Liver (tissue), 9 donors: ENCODE results near the gene SOX13. TPM values are rescaled to one million over a fixed set of nuclear protein-coding genes. Genes with fewer than 3 reads are reported as not detected.

Experiments used
- DNase-seq: peaks from one replicate; pipeline ENCODE4 v3.0.0-alpha.2; 2017; ENCODE audit warnings: low spot score
- H3K27ac ChIP-seq, 2 donors: one replicate each; pipeline ENCODE4 v1.7.0; 2013; ENCODE audit warnings: inconsistent platforms in 2 of 2, low read length in 2 of 2, control low read depth in 1 of 2, low read depth in 1 of 2, mild to moderate bottlenecking in 1 of 2
- H3K27me3 ChIP-seq, 4 donors: one replicate each; pipeline versions ENCODE4 v1.6.1 to v1.7.0; 2013; ENCODE audit warnings: low read length in 3 of 4, inconsistent platforms in 1 of 4, mild to moderate bottlenecking in 1 of 4, moderate library complexity in 1 of 4; ENCODE audit not compliant: control insufficient read depth in 4 of 4, insufficient read depth in 4 of 4
- H3K36me3 ChIP-seq, 4 donors: one replicate each; pipeline versions ENCODE4 v1.6.1 to v1.7.0; 2013; ENCODE audit warnings: low read length in 3 of 4, mild to moderate bottlenecking in 3 of 4, low read depth in 1 of 4, moderate library complexity in 1 of 4; ENCODE audit not compliant: control insufficient read depth in 4 of 4, insufficient read depth in 3 of 4
- H3K4me1 ChIP-seq, 4 donors: one replicate each; pipeline versions ENCODE4 v1.6.1 to v1.7.0; 2013; ENCODE audit warnings: low read length in 3 of 4, mild to moderate bottlenecking in 3 of 4, moderate library complexity in 1 of 4; ENCODE audit not compliant: control insufficient read depth in 4 of 4, insufficient read depth in 4 of 4
- H3K4me3 ChIP-seq, 3 donors: one replicate each; pipeline versions ENCODE4 v1.6.1 to v1.7.0; 2013; ENCODE audit warnings: low read length in 3 of 3, control low read depth in 1 of 3, low read depth in 1 of 3, mild to moderate bottlenecking in 1 of 3
- H3K9ac ChIP-seq, 2 donors: one replicate each; pipeline ENCODE4 v1.7.0; 2013; ENCODE audit warnings: low read length in 2 of 2, mild to moderate bottlenecking in 2 of 2, moderate library complexity in 2 of 2, control low read depth in 1 of 2, low read depth in 1 of 2
- H3K9me3 ChIP-seq, 4 donors: one replicate each; pipeline versions ENCODE4 v1.6.1 to v1.7.0; 2013; ENCODE audit warnings: low read length in 3 of 4; ENCODE audit not compliant: control insufficient read depth in 4 of 4
- EGR1 ChIP-seq, 2 donors: IDR thresholded peaks; 2 replicates each; pipeline ENCODE4 v1.6.1; 2016 to 2018; ENCODE audit warnings: antibody characterized with exemption in 2 of 2, low read depth in 2 of 2
- HNF4A ChIP-seq, 2 donors: conservative IDR thresholded peaks; 2 replicates each; pipeline ENCODE4 v1.6.1; 2016; ENCODE audit warnings: antibody characterized with exemption in 2 of 2, mild to moderate bottlenecking in 2 of 2
- HNF4G ChIP-seq: IDR thresholded peaks from 2 replicates; pipeline ENCODE4 v1.6.1; 2016; ENCODE audit warnings: antibody characterized with exemption
- JUND ChIP-seq, 2 donors: IDR thresholded peaks; 2 replicates each; pipeline ENCODE4 v1.6.1; 2016; ENCODE audit warnings: antibody characterized with exemption in 2 of 2
- NR2F2 ChIP-seq: IDR thresholded peaks from 2 replicates; pipeline ENCODE4 v1.6.1; 2016; ENCODE audit warnings: antibody characterized with exemption
- RAD21 ChIP-seq, 2 donors: IDR thresholded peaks; 2 replicates each; pipeline ENCODE4 v1.6.1; 2016; ENCODE audit warnings: antibody characterized with exemption in 2 of 2, mild to moderate bottlenecking in 2 of 2
- RXRA ChIP-seq, 2 donors: IDR thresholded peaks; 2 replicates each; pipeline ENCODE4 v1.6.1; 2017 to 2018; ENCODE audit warnings: antibody characterized with exemption in 2 of 2, mild to moderate bottlenecking in 1 of 2
- SP1 ChIP-seq: IDR thresholded peaks from 2 replicates; pipeline ENCODE4 v1.6.1; 2018; ENCODE audit warnings: antibody characterized with exemption, mild to moderate bottlenecking
- TAF1 ChIP-seq: conservative IDR thresholded peaks from 2 replicates; pipeline ENCODE4 v1.6.1; 2016; ENCODE audit warnings: antibody characterized with exemption, mild to moderate bottlenecking
- YY1 ChIP-seq: IDR thresholded peaks from 2 replicates; pipeline ENCODE4 v1.6.1; 2016; ENCODE audit warnings: antibody characterized with exemption, mild to moderate bottlenecking
- WGBS: extraction: QIAGEN DNeasy Blood & Tissue Kit; methylation state at CpG from one replicate; pipeline ENCODE4 v1.1.7; 2013; 5-methylcytosine and 5-hydroxymethylcytosine counted together
- polyA plus RNA-seq, 2 donors: library from polyadenylated mRNA; stranded (reverse) in 1 of 2; unstranded in 1 of 2; fragments of 200-250 nt in 1 of 2; fragments of >200 nt in 1 of 2; fragmentation: Nextera tagmentation in 1 of 2; extraction: Ambion mirVana in 1 of 2; gene quantifications; one replicate each; pipeline versions ENCODE4 v1.2.1 to v1.2.3, GENCODE V29; 2013 to 2015
- total RNA-seq, 2 donors: library from RNA; depleted of rRNA; stranded (reverse); fragments of >200 nt; gene quantifications; one replicate each; pipeline ENCODE4 v1.2.3, GENCODE V29; 2014
- TF ChIP-seq, protein P1 (sequence below): IDR thresholded peaks from 2 replicates; pipeline ENCODE4 v1.6.1; 2016; ENCODE audit warnings: antibody characterized with exemption
- TF ChIP-seq, protein P2 (sequence below): IDR thresholded peaks from 2 replicates; pipeline ENCODE4 v1.6.1; 2016; ENCODE audit warnings: antibody characterized with exemption
- TF ChIP-seq, protein P3 (sequence below): IDR thresholded peaks from 2 replicates; pipeline ENCODE4 v1.6.1; 2016; ENCODE audit warnings: antibody characterized with exemption
- TF ChIP-seq, protein P4 (sequence below): IDR thresholded peaks from 2 replicates; pipeline ENCODE4 v1.6.1; 2016; ENCODE audit warnings: antibody characterized with exemption, mild to moderate bottlenecking
- TF ChIP-seq, protein P5 (sequence below): fragments of 150-350 bp; IDR thresholded peaks from 2 replicates; pipeline ENCODE4 v1.5.1; 2017; ENCODE audit warnings: improper control_type of control experiment, low read depth, low read length; ENCODE audit not compliant: missing input control
- donor health status: healthy.
- donor health status: healthy.
- donor health status: healthy.
- donor health status: healthy.
- donor health status: healthy.

Gene SOX13
- total and polyA plus RNA-seq, 4 donors, result 7.8 to 15.5 (median 8.7) TPM

DNA sequence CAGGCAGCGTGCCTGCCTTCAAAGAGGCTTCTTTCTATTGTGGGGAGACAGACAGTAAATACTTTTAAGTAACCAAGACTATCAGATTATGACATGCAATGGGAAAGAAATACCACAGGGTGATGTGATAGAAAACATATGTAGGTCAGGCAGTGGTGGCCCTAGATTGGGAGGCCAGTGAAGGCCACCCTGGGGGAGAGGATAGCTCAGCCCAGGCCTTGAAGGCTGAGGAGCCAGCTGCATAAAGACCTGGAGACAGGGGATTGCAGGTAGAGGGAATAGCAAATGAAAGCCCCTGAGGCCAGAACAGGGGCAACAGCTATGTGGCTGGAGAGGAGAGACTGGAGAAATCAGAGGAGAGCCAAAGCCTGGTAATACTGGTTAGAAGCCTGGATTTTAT lies 4.0 kb downstream of the SOX13 start:
- no peaks in the 10 kb centered on the region for H3K9me3 ChIP-seq
- no peaks in the 10 kb centered on the region for H3K36me3 ChIP-seq
- peaks cover 21 to 71% (median 51%) of the 10 kb centered on the region in 4 donors for H3K4me1 ChIP-seq
- no peak for DNase-seq
- H3K27ac ChIP-seq, result no peak overlapping the region
- no peak for TF ChIP-seq TAF1
- TF ChIP-seq HNF4A (conservative IDR thresholded peaks at IDR 0.05), result no peak
- no peak for TF ChIP-seq RXRA (IDR thresholded peaks at IDR 0.05)
- no peak for TF ChIP-seq SP1
- no peak for TF ChIP-seq NR2F2
- no peak for TF ChIP-seq JUND (IDR thresholded peaks at IDR 0.05)
- no peak for TF ChIP-seq YY1
- TF ChIP-seq EGR1 (IDR thresholded peaks at IDR 0.05; ENCODE audit: low read depth in 2 of 2), result no peak
- TF ChIP-seq, protein P1, sequence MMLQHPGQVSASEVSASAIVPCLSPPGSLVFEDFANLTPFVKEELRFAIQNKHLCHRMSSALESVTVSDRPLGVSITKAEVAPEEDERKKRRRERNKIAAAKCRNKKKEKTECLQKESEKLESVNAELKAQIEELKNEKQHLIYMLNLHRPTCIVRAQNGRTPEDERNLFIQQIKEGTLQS, result no peak
- TF ChIP-seq HNF4G, result no peak
- TF ChIP-seq, protein P2, sequence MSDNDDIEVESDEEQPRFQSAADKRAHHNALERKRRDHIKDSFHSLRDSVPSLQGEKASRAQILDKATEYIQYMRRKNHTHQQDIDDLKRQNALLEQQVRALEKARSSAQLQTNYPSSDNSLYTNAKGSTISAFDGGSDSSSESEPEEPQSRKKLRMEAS, result no peak
- TF ChIP-seq, protein P3, sequence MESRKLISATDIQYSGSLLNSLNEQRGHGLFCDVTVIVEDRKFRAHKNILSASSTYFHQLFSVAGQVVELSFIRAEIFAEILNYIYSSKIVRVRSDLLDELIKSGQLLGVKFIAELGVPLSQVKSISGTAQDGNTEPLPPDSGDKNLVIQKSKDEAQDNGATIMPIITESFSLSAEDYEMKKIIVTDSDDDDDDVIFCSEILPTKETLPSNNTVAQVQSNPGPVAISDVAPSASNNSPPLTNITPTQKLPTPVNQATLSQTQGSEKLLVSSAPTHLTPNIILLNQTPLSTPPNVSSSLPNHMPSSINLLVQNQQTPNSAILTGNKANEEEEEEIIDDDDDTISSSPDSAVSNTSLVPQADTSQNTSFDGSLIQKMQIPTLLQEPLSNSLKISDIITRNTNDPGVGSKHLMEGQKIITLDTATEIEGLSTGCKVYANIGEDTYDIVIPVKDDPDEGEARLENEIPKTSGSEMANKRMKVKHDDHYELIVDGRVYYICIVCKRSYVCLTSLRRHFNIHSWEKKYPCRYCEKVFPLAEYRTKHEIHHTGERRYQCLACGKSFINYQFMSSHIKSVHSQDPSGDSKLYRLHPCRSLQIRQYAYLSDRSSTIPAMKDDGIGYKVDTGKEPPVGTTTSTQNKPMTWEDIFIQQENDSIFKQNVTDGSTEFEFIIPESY, result no peak
- TF ChIP-seq, protein P4, sequence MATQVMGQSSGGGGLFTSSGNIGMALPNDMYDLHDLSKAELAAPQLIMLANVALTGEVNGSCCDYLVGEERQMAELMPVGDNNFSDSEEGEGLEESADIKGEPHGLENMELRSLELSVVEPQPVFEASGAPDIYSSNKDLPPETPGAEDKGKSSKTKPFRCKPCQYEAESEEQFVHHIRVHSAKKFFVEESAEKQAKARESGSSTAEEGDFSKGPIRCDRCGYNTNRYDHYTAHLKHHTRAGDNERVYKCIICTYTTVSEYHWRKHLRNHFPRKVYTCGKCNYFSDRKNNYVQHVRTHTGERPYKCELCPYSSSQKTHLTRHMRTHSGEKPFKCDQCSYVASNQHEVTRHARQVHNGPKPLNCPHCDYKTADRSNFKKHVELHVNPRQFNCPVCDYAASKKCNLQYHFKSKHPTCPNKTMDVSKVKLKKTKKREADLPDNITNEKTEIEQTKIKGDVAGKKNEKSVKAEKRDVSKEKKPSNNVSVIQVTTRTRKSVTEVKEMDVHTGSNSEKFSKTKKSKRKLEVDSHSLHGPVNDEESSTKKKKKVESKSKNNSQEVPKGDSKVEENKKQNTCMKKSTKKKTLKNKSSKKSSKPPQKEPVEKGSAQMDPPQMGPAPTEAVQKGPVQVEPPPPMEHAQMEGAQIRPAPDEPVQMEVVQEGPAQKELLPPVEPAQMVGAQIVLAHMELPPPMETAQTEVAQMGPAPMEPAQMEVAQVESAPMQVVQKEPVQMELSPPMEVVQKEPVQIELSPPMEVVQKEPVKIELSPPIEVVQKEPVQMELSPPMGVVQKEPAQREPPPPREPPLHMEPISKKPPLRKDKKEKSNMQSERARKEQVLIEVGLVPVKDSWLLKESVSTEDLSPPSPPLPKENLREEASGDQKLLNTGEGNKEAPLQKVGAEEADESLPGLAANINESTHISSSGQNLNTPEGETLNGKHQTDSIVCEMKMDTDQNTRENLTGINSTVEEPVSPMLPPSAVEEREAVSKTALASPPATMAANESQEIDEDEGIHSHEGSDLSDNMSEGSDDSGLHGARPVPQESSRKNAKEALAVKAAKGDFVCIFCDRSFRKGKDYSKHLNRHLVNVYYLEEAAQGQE, result no peak
- no peaks in the 10 kb centered on the region for H3K27me3 ChIP-seq
- H3K9ac ChIP-seq, result no peak overlapping the region
- WGBS, result 94% methylated on average over 1 of the region's 1 CpG
- H3K4me3 ChIP-seq, result no peak overlapping the region

DNA sequence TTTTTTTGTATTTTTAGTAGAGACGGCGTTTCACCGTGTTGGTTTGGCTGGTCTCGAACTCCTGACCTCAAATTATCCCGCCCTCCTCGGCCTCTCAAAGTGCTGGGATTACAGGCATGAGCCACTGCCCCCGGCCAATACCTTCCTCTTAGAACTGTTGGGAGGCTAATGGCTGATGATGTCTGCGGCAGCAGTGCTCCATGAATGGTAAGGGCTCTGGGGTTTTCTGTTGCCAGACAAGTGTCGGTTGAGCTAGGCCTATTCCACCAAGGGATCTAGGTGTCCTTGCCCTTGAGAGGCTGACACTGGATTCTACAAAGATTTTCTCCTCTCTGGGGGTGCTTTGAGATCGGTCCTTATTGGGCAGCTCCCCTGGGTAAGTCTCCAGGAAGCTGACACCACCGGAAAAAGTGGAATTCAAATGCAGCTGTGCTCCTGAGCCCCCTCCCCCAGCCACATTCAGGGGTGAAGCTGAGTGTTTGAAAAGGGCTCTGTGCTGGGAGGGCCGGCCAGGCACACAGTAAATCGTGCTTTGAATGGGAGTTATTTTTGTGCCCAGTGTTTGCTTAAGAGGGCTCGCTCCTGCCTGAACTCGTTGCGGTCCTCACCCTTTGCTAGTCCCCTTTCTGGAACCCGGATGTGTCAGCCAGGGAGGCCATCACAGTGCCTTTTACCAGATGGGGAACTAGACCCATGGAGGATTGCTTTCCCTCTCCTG lies 5.2 kb downstream of the SOX13 start:
- TF ChIP-seq, protein P5, sequence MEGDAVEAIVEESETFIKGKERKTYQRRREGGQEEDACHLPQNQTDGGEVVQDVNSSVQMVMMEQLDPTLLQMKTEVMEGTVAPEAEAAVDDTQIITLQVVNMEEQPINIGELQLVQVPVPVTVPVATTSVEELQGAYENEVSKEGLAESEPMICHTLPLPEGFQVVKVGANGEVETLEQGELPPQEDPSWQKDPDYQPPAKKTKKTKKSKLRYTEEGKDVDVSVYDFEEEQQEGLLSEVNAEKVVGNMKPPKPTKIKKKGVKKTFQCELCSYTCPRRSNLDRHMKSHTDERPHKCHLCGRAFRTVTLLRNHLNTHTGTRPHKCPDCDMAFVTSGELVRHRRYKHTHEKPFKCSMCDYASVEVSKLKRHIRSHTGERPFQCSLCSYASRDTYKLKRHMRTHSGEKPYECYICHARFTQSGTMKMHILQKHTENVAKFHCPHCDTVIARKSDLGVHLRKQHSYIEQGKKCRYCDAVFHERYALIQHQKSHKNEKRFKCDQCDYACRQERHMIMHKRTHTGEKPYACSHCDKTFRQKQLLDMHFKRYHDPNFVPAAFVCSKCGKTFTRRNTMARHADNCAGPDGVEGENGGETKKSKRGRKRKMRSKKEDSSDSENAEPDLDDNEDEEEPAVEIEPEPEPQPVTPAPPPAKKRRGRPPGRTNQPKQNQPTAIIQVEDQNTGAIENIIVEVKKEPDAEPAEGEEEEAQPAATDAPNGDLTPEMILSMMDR, result no peak
- TF ChIP-seq RXRA (IDR thresholded peaks at IDR 0.05), result peak; percentile 22 to 24
- peak in 1 of 2 donors; percentile 35 for TF ChIP-seq RAD21 (IDR thresholded peaks at IDR 0.05)
- H3K9me3 ChIP-seq, result no peaks in the 10 kb centered on the region
- H3K4me3 ChIP-seq, result no peak overlapping the region
- no peak overlapping the region for H3K9ac ChIP-seq
- H3K27me3 ChIP-seq, result no peaks in the 10 kb centered on the region
- WGBS, result 51% methylated on average over 17 of the region's 17 CpGs
- H3K36me3 ChIP-seq, result no peaks in the 10 kb centered on the region
- peaks cover 21 to 83% (median 60%) of the 10 kb centered on the region in 4 donors for H3K4me1 ChIP-seq
- DNase-seq, result no peak
- peak overlapping the region; percentile 18 to 37 for H3K27ac ChIP-seq
